Gastroesophageal sphincter (tissue), 4 donors: Measurements from ENCODE around the gene SHKBP1. TPM values are rescaled to one million over a fixed set of nuclear protein-coding genes. Genes with fewer than 3 reads are reported as not detected.

Experiments used
- ATAC-seq: fragments of 150-250 bp; one replicate; pipeline ENCODE4 v1.9.1; 2016; ENCODE audit warnings: mild to moderate bottlenecking, moderate library complexity
- H3K27ac ChIP-seq, 4 donors: fragments of 200-600 bp; sonication (generic) in 3 of 4; 1 replicate in 3 of 4; 2 replicates in 1 of 4; pipeline ENCODE4 v1.5.1; 2016 to 2019
- H3K27me3 ChIP-seq: fragments of 200-600 bp; sonication (generic); one replicate; pipeline ENCODE4 v1.5.1; 2019
- H3K36me3 ChIP-seq, 2 donors: fragments of 200-600 bp; sonication (generic); one replicate each; pipeline ENCODE4 v1.5.1; 2019; ENCODE audit warnings: control low read depth in 1 of 2
- H3K4me1 ChIP-seq, 3 donors: fragments of 200-600 bp; sonication (generic); 1 replicate in 2 of 3; 2 replicates in 1 of 3; pipeline ENCODE4 v1.5.1; 2016 to 2019; ENCODE audit warnings: control low read depth in 2 of 3
- H3K4me3 ChIP-seq, 2 donors: fragments of 200-600 bp; sonication (generic); one replicate each; pipeline ENCODE4 v1.5.1; 2019; ENCODE audit warnings: mild to moderate bottlenecking in 1 of 2, moderate library complexity in 1 of 2
- H3K9me3 ChIP-seq, 3 donors: fragments of 200-600 bp; sonication (generic); one replicate each; pipeline ENCODE4 v1.5.1; 2017 to 2019; ENCODE audit warnings: control low read depth in 2 of 3
- CTCF ChIP-seq, 4 experiments: fragments of 200-600 bp in 2 of 4; fragments of 450-650 bp in 2 of 4; sonication (generic) in 1 of 4; IDR thresholded peaks; one replicate each; pipeline ENCODE4 v1.5.1; 2017 to 2019; ENCODE audit warnings: antibody characterized with exemption in 4 of 4, mild to moderate bottlenecking in 2 of 4, moderate library complexity in 2 of 4
- EP300 ChIP-seq: sonication (generic); formaldehyde crosslinking; IDR thresholded peaks from one replicate; pipeline ENCODE4 v1.6.1; 2017; ENCODE audit warnings: antibody characterized with exemption, mild to moderate bottlenecking
- POLR2A ChIP-seq, 2 donors: fragments of 450-650 bp; IDR thresholded peaks; one replicate each; pipeline ENCODE4 v1.6.1; 2017; ENCODE audit warnings: antibody characterized with exemption in 2 of 2, mild to moderate bottlenecking in 2 of 2, moderate library complexity in 1 of 2
- POLR2AphosphoS5 ChIP-seq: sonication (generic); formaldehyde crosslinking; IDR thresholded peaks from one replicate; pipeline ENCODE4 v1.6.1; 2017; ENCODE audit warnings: antibody characterized with exemption
- WGBS, 2 donors: methylation state at CpG; one replicate each; pipeline ENCODE4 v1.1.5; 2018; ENCODE audit warnings: low coverage in 1 of 2; 5-methylcytosine and 5-hydroxymethylcytosine counted together
- total RNA-seq, 4 donors: library from RNA; depleted of rRNA; stranded (reverse); fragments of >200 nt; gene quantifications; one replicate each; pipeline ENCODE4 v1.1.0, GENCODE V29; 2016

Gene SHKBP1
- total RNA-seq, 4 donors from 2014 or later: 30.3 to 50.1 (median 37.7) TPM

- ATAC-seq: no peak
- Histone ChIP-seq H3K9me3 (no peaks in the 10 kb centered on the region), H3K4me3 (peak overlapping the region in 1 of 2 donors; percentile 50), H3K36me3 (peaks cover 0 to 10% of the 10 kb centered on the region in 2 donors), H3K4me1 (peaks cover 0 to 83% (median 38%) of the 10 kb centered on the region in 3 donors), H3K27ac (peak overlapping the region in 3 of 4 donors; percentile 78 to 89 (median 86)), H3K27me3 (peaks cover 10% of the 10 kb centered on the region)
- TF ChIP-seq EP300 (no peak), POLR2AphosphoS5 (no peak)
- WGBS, 2 donors: 71 to 81% methylated on average over 4 of the region's 4 CpGs
These were observed 32.3 kb downstream of the SHKBP1 start for GRCh38 chr19:40608957-40609356.

- ATAC-seq: peak; percentile 76
- 11 to 27% methylated on average over 6 to 12 of the region's 50 CpGs for WGBS, 2 donors
- Histone ChIP-seq H3K27me3 (peaks cover 10% of the 10 kb centered on the region), H3K27ac (peak overlapping the region in 3 of 4 donors; percentile 78 to 89 (median 86)), H3K4me3 (peak overlapping the region in 1 of 2 donors; percentile 50), H3K36me3 (peaks cover 0 to 10% of the 10 kb centered on the region in 2 donors), H3K9me3 (no peaks in the 10 kb centered on the region), H3K4me1 (peaks cover 0 to 83% (median 38%) of the 10 kb centered on the region in 3 donors)
- TF ChIP-seq EP300 (no peak), POLR2A (IDR thresholded peaks at IDR 0.05) (no peak), CTCF (IDR thresholded peaks at IDR 0.05) (no peak), POLR2AphosphoS5 (no peak)
These were observed 33.1 kb downstream of the SHKBP1 start for GRCh38 chr19:40609561-40610395.

GRCh38 chr19:40610396-40611064 is 33.9 kb downstream of the SHKBP1 start:
- no peaks in the 10 kb centered on the region for H3K9me3 ChIP-seq
- 47 to 50% methylated on average over 2 to 16 of the region's 29 CpGs for WGBS, 2 donors
- peak; percentile 5 for ATAC-seq
- H3K27ac ChIP-seq: peak overlapping the region in 3 of 4 donors; percentile 78 to 89 (median 86)
- TF ChIP-seq EP300 (no peak), CTCF (IDR thresholded peaks at IDR 0.05) (no peak), POLR2AphosphoS5 (no peak), POLR2A (IDR thresholded peaks at IDR 0.05) (no peak)
- peaks cover 0 to 10% of the 10 kb centered on the region in 2 donors for H3K36me3 ChIP-seq
- peaks cover 10% of the 10 kb centered on the region for H3K27me3 ChIP-seq
- H3K4me3 ChIP-seq: peak overlapping the region in 1 of 2 donors; percentile 50
- peaks cover 0 to 83% (median 35%) of the 10 kb centered on the region in 3 donors for H3K4me1 ChIP-seq

GRCh38 chr19:40611096-40611495 is 34.4 kb downstream of the SHKBP1 start:
- Histone ChIP-seq H3K36me3 (peaks cover 0 to 10% of the 10 kb centered on the region in 2 donors), H3K4me1 (peaks cover 0 to 83% (median 29%) of the 10 kb centered on the region in 3 donors), H3K9me3 (no peaks in the 10 kb centered on the region), H3K4me3 (no peak overlapping the region), H3K27me3 (peaks cover 10% of the 10 kb centered on the region), H3K27ac (peak overlapping the region in 3 of 4 donors; percentile 78 to 89 (median 86))
- no peak for ATAC-seq
- WGBS, 2 donors: 71 to 95% methylated on average over 1 to 4 of the region's 15 CpGs
- TF ChIP-seq POLR2A (IDR thresholded peaks at IDR 0.05): no peak
- no peak for TF ChIP-seq POLR2AphosphoS5
- TF ChIP-seq CTCF (IDR thresholded peaks at IDR 0.05): no peak
- TF ChIP-seq EP300: no peak
